H1 (cell line): Measurements from ENCODE around the gene HLA-G. TPM values are rescaled to one million over a fixed set of nuclear protein-coding genes. Genes with fewer than 3 reads are reported as not detected.

Experiments
- KDM1A ChIP-seq: fragments of 200-600, 300-600 bp; sonication (generic); IDR thresholded peaks from 2 replicates; pipeline ENCODE4 v1.7.1; 2016; ENCODE audit warnings: mild to moderate bottlenecking, low read length, borderline replicate concordance
- RXRA ChIP-seq: IDR thresholded peaks from 2 replicates; pipeline ENCODE4 v1.6.1; 2011; ENCODE audit warnings: low read depth, mild to moderate bottlenecking, low read length, moderate library complexity; ENCODE audit not compliant: insufficient read depth
- TAF1 ChIP-seq: IDR thresholded peaks from 2 replicates; pipeline ENCODE4 v1.6.1; 2011; ENCODE audit warnings: mild to moderate bottlenecking, low read depth, low read length
- TCF12 ChIP-seq: IDR thresholded peaks from 2 replicates; pipeline ENCODE4 v1.6.1; 2011; ENCODE audit warnings: low read depth, mild to moderate bottlenecking, low read length
- polyA plus RNA-seq, 7 experiments: library from polyadenylated mRNA; depleted of rRNA in 3 of 7; stranded (reverse) in 5 of 7; unstranded in 2 of 7; fragments of >200 nt in 5 of 7; fragments of 200-250 nt in 2 of 7; gene quantifications; 1 replicate in 5 of 7; 2 replicates in 1 of 7; 4 replicates in 1 of 7; pipeline versions ENCODE4 v1.2.1 to v1.2.3, GENCODE V29; 2011 to 2013; ENCODE audit warnings: missing spikeins in 2 of 7, mixed read lengths in 2 of 7
- total RNA-seq: library from RNA; stranded (reverse); fragmentation: NEBNext Ultra II Directional; extraction: Animal tissue kit (Norgen Biotek cat#: 25700); gene quantifications from 2 replicates; pipeline ENCODE4 v1.2.1, GENCODE V29; 2021

Gene HLA-G
- total and polyA plus RNA-seq, 2 of the 8 experiments (the other 6 are each of a cell fraction or from before 2014, with no cell fraction given): 3.2 to 4.8 TPM

- TF ChIP-seq TAF1 (no peak), TCF12 (no peak), KDM1A (no peak), RXRA (no peak)
These were observed 11.6 kb upstream of the HLA-G start (continued) for GRCh38 chr6:29816030-29816429.
